GM19467 (cell line): ENCODE results near the gene GREB1L.

Experiments
- ATAC-seq: cut with Tn5 transposase; IDR thresholded peaks from one replicate; pipeline ENCODE4 v1.9.1; 2021; ENCODE audit warnings: mild to moderate bottlenecking, moderate library complexity; ENCODE audit not compliant: unreplicated experiment

The GREB1L gene

DNA sequence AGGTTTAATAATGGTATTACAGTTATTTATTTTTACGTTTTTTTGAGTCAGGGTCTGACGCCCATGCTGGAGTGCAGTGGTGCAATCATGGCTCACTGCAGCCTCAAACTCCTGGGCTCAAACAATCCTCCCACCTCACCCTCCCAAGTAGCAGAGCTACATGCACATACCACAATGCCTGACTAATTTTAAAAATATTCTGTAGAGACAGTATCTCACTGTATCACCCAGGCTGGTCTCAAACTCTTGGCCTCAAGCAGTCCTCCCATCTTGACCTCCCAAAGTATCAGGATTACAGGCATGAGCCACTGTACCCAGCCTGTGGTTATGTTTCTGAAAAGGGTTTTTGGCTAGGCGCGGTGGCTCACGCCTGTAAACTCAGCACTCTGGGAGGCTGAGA, 237.7 kb downstream of the GREB1L start:
- ATAC-seq: no peak

DNA sequence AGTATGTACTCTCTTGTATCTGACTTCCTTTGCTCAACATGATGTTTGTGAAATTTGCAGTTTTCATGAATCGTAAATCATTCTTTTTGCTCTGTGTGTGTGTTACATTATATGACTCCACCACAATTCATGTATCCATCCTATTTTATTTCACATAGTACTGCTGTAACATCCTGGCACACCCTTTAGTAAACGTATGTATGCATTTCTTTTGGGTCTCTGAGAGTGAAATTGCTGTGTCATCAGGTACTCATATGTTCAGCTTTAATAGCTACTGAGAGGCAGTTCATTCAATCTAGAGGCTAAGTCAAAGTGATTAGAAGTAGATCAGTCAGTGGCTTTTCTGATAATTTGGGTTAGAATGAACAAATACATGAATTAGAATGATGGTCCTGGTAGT, 239.7 kb downstream of the GREB1L start:
- ATAC-seq: no peak

DNA sequence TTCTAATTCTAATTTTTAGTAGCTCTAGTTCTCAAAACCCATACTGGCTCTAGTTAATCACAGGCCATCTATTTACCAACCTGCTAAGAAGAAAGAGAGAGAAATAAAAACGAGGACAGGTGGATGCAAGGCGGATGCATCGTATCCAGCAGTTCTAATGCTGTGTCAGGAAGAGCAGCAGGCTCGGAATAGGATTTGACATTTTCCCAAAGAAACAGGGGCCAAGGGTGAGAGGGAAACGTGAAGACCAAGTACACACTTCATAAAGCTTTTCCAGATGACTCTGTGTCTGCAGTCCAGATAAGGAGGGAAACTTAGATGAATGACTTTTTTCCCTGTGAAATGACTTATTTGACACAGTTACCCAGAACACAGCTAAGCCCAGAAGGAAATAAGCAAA, 241.0 kb downstream of the GREB1L start:
- no peak for ATAC-seq

DNA sequence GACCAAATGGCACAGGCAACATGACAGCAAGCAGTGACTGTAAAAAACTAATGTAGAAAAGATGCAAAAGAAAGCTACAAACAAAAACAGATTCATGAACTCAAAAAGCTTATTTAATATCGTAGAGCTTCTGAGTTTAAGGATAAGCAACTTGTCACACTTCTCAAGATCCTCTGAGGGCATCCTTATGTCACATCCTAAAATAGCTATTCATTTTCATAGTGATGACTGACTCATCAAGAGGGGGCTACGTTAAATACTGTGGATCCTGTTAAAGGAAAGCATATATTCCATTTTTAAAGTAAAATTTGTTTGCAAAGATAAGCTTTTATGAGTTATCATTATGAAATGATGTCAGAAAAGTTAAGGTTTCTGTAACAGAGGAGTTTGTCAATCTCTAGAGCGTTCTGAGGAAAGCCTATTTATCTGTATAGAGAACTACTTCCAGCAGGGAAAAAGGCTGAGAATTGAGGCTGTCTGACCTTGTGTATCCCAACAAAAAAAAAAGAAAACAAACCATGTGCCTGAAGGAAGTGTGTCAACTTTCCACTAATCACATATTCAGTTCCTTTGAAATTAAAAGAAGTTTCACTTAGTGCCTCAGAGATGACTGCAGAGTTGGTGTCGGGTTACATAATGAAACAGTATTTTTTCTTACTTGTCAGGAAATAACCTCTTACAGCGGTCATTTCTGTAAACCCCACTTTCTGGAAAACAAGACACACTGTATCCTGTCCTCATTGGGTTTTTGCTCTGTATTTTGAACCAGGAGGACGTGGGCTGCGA, 243.0 kb downstream of the GREB1L start:
- no peak for ATAC-seq

DNA sequence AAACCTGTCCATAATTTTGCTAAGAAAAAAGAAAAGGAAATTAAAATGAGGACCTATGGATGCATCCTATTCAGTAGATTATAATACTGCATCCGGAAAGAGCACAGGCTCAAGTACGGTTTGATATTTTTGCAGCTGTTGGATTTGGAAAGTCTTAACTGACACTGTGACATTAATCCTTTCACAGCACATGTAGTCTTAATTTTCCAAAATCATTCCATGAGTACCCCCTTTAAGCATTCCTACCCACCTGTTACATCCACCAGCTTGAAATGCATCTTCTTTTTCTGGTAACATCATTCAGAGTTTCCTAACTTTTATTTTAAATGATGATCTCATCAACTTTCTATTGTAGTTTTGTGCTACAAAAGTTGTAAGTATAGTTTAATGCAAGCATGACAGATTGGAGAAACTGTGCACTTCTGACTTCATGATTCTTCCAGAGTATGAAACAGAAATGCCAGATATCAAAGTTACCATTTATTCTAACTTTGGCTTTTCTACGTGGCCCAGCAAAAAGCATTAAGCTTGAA, 244.9 kb downstream of the GREB1L start:
- ATAC-seq: no peak

DNA sequence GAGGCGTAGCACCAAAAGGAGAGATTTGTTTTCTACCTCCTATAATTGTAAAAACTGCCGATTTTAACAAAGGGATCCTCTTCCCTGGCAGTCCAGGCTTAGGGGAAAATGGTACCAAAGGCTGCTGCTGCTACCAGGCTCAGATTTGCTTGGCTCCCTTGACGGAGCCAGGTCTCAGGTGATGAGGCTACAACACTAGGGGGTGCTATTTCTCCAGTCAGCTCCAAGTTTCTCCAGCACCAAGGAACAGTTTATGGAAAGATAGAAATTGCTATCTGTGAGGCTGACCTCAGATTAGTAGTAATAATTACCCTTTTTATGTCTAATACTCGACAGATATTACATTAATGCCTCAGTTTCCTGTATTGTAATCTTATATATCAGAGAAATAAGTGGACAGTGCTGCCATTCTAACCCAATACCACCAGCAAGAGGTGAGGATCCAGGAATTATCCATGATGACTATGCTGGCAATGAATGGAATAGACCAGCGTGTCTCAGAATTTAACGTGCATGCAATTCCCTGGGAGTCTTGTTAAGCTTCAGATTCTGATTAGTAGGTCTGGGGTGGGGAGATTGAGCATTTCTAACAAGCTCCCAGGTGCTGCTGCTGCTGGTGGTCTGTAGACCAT, 247.2 kb downstream of the GREB1L start:
- ATAC-seq: no peak

DNA sequence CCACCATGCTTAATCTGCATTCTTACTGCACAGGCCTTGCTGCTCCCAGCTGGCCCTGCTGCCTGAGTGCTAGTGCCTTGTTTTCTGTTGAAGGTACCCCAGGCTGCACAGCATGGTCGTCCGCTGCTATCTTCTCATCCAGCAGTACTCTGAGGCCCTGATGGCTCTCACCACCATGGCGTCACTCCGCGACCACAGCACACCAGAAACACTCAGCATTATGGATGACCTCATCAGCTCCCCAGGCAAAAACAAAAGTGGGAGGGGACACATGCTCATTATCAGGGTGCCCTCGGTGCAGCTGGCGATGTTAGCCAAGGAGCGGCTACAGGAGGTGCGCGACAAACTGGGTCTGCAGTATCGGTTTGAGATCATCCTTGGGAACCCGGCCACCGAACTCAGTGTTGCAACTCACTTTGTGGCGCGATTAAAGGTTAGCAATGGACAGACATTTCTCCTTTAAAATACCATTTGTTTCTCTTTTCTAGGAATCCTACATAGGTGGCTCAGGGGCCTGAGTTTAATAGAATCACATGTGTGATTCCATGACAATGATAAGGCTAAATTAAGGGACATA, 248.0 kb downstream of the GREB1L start:
- no peak for ATAC-seq

DNA sequence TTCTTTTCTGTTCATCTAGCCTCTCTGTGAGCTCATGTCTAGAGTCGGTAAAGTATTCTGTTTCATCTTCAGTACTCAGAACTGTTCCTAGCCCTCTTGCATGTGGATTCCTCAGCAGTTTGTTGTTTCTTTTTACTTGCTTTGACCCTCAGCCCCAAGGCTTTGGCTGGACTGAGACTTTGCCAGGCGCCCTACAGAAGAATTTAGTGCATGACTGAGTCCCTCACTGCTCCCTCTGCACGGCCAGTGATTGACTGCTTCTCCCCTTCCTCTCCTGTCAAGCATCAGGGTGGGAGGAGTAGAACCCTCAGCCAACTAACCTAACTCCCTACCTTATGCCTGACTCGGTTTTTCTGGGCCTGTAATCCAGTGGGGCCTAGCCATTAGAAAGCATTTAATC, 248.7 kb downstream of the GREB1L start:
- no peak for ATAC-seq

DNA sequence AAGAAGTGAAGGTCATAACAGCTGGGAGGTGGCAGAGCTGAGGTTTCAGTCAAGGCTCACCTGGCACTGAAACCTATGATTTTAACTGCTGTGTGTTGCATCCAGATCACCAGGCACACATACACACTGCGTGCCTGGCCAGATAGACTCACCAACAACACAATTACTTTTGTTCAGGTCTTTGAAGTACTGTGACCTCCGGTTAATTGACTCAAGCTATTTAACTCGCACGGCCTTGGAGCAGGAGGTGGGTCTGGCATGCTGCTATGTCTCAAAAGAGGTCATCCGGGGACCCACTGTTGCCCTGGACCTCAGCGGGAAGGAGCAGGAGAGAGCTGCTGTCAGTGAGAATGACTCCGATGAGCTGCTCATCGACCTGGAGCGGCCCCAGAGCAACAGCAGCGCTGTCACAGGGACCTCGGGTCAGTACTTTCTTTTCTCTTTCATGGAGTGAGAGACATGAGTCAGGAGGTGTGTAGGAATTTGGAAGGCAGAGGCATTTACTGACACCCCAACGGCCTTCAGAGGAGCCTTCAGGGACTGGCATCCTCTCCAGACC, 254.3 kb downstream of the GREB1L start:
- no peak for ATAC-seq

DNA sequence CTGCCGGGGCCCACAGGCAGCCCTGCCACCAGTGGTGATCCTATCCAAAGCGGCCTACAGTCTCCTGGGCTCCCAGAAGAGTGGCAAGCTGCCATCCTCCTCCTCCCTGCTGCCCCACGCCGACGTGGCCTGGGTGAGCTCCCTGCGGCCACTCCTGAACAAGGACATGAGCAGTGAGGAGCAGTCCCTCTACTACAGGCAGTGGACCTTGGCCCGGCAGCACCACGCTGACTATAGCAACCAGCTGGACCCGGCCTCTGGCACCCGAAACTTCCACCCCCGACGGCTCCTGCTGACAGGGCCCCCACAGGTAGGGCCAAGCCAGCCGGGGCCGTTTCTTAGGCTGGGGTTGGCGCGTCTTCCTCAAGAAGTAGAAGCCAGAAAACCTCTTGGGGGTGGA, 258.0 kb downstream of the GREB1L start:
- no peak for ATAC-seq

DNA sequence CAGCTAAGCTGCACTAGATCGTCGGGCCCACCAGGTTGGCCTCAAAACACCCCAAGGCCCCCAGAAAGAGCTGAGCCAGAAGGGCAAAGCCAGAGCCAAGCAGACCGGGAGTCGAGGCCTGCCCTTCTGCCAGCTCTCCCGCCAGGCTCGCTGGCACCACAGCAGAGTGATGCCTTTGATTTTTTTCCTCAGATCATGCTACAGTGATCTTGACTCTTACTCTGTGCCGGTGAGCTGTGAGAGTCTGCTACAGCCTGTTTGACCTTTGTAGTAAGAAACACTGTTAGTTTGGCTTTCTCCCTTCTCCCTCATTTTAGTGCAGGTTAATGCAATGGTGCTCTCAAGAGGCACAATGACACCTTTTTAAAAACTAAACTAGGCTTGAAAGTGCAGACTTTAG, 260.6 kb downstream of the GREB1L start:
- no peak for ATAC-seq

DNA sequence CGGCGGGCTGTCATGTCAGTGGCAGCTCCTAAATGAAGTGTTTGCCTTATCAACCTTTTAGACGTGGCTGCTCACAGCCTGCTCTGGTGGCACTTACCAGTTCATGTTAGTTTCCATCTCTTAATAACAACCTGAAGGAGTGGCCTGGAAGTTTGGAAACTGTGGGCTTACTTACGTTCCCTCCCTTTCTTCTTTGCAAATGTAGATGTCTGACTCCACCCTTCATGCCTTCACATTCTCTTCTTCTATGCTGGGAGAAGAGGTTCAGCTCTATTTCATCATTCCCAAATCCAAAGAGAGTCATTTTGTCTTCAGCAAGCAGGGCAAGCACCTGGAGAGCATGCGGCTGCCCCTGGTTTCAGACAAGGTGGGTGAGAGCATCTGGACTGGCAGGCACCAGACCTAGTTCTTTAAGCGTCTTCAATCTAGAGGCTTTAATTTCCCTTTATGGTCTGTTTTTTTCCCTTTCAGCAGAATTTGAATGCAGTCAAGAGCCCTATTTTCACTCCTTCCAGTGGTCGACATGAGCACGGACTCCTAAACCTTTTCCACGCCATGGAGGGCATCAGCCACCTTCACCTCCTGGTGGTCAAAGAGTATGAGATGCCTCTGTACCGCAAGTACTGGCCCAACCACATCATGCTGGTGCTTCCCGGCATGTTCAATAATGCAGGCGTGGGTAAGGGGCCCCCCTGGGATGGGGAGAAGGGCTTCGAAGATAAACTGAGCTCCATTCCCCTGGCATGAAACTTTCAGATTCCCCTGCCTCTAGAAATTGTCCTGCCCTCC, 266.1 kb downstream of the GREB1L start:
- ATAC-seq: no peak

DNA sequence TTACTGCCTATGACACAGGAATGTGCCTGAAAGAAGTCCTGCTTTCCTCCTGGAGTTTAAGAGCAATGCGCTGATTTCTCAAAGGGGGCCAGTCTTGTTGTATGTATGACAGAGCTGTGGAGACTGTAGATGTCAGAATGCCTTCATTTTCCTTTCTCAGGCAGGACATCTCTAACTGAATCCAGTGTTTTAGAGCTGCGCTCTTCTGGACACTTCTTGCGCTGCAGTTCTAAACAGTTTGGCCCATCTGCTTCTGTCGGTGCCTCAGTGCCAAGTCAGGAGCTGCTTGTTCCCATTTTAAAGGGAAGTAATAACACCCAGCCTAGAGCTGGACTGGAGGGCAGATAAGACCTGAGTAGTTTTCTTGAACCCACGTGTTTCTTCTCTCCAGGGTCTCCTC, 267.0 kb downstream of the GREB1L start:
- no peak for ATAC-seq

DNA sequence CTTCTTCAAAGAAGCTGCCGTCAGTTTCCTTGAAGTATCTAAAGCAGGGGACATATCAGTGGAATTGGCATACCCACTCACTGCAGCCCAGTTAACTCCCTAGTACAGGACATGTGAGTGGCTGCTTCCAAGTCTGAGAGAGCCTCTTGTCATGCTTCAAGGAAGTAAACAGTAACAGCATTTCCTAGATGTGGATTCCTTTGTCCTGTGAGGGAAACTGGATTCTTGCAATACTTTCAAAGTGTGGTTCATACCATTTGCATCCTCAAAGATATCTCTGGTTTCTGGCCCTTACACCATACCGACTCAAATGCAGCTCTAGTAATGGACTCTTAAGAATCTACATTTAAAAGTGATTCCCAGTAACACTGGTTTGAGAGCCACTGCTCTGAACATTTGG, 271.3 kb downstream of the GREB1L start:
- ATAC-seq: no peak

DNA sequence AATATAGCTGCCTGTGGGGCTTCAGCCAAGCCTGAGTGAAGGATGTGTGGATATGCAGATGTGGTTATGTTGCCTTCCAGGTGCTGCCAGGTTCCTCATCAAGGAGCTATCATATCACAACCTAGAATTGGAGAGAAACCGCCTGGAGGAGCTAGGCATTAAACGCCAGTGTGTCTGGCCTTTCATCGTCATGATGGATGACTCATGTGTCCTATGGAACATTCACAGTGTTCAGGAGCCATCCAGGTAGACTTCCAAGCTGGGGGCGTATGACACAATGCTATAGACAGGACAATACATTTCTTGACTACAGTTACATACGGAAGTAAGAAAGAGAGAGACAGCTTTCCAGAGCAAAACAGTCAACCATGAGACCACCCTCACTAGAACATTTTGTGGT, 271.7 kb downstream of the GREB1L start:
- no peak for ATAC-seq

DNA sequence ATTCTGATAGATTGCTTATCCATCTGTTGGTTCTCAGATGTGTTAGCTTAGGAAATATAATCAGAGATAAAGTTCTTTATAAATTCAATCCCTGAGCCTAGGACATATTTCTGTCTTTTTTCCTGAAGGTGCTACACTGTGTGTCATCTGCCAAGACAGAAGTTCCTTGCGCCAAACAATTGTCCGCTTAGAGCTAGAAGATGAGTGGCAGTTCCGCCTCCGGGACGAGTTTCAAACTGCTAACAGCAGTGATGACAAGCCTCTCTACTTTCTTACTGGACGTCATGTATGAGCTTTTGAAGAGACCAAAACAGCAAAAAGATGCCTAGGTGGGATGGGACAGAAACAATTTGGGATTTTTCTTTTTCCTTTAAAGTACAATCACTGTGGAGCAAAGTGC, 280.5 kb downstream of the GREB1L start:
- ATAC-seq: no peak

DNA sequence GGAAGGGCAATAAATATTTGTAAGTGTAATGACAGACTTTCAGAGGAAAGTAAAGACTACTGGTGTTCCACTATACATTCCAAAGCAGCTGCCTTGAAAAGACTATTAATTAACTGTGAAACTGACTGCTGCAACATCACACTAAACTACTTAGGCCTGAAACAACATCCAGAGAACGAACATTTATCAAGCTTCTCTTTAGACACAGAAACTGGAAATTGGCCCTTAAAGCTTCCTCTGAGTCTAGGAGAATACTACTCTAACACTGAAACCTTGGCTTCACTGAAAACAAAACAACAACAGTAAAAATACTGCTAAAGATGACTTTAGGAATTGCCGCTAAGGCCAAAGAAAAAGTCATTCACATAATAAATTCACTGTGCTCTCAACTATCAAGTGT, 283.9 kb downstream of the GREB1L start:
- no peak for ATAC-seq

DNA sequence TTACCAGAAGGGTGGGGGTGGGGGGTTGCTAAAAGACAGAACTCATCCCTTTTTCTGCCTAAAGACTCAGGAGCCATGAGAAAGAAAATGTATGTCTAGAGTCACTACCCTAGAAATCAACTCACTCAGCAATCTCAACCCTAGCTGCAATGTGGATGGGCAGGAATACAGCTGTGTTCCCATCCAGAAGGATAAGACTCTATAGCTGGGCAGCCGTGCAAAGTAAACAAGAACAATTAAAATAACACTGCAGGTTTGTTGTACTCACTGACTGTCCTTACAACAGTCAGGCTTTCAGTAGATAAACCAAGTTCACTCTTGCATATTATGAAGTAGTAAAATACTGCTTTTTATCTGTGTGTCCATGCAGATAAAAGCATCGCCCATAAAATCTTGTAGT, 284.4 kb downstream of the GREB1L start:
- no peak for ATAC-seq

DNA sequence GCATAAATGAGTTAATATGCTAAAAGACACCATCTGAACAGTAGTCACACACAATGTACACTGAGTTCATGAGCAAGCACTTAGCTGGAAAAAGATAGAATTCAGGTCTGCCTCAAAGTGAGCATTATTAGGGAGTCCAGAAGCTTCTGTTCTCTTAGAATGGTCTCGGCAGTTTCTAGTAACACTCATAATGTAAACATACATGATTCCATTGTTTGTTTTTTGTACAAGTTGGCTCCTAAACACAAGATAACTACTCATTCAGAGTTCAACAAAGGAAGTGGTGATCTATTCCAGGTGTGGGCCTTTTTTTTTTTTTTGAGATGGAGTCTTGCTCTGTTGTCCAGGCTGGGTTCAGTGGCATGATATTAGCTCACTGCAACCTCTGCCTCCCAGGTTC, 292.3 kb downstream of the GREB1L start:
- ATAC-seq: no peak

DNA sequence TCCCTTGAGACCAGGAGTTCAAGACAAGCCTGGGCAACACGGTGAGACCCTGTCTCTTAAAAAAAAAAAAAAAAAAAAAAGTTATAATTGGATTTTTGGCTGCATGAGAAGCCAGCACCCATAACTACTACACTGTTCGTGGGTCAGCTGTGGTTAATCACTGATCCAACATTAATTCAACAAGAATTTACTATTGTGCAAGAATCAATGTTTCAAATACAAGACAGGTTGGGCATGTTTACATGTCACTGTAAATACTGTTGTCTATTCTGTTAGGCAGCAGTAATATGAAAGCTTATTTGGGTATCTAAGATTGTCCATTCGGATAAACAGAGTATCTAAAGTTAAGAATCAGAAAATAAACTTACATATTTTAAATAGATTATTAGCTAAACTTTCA, 296.2 kb downstream of the GREB1L start:
- no peak for ATAC-seq

DNA sequence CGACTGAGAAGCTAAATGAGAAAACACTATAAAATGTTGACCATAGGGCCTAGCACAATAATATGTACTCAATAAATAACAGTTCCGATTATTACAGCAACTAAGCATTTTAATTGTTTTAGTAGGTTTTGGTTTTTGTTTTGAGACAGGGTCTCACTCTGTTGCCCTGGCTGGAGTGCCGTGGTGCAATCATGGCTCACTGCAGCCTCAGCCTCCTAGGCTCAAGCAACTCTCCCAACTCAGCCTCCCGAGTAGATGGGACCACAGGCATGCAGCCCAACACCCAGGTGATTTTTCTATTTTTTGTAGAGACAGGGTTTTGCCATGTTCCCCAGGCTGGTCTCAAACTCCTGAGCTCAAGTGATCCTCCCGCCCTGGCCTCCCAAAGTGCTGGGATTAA, 304.4 kb downstream of the GREB1L start:
- no peak for ATAC-seq
